GM12878 (cell line): ENCODE measurements around the gene PPAN. TPM values are rescaled to one million over a fixed set of nuclear protein-coding genes. Genes with fewer than 3 reads are reported as not detected.

Experiments used
- ATAC-seq: fragments of 200-7000 bp; cut with Tn5 transposase; 3 replicates; pipeline ENCODE4 v1.9.1; 2020; ENCODE audit warnings: mild to moderate bottlenecking, moderate library complexity
- BruUV-seq: library from RNA; stranded (reverse); fragments of 400-500 nt; replicated peaks from 2 replicates; lab custom pipeline; 2021; lab: Mats Ljungman, UMichigan
- CTCF ChIA-PET: fragments of 300-600 bp; sonication (Branson Sonifier 250); formaldehyde crosslinking; extraction: SDS; loops from one replicate; lab custom pipeline; 2021; ENCODE audit warnings: inconsistent platforms; lab: Yijun Ruan, JAX
- POLR2A ChIA-PET: fragments of 350-600 bp; formaldehyde crosslinking; extraction: SDS; loops from one replicate; lab custom pipeline; 2021; ENCODE audit warnings: inconsistent platforms; lab: Charles Lee
- RAD21 ChIA-PET: fragments of 300-600 bp; sonication (Branson Sonifier 250); formaldehyde crosslinking; loops from one replicate; lab custom pipeline; 2023; ENCODE audit warnings: antibody characterized with exemption; ENCODE audit not compliant: unreplicated experiment; lab: Charles Lee
- SMC1A ChIA-PET: fragments of 300-600 bp; sonication (Branson Sonifier 250); formaldehyde crosslinking; loops from one replicate; lab custom pipeline; 2023; ENCODE audit not compliant: unreplicated experiment, uncharacterized antibody; lab: Charles Lee
- DNase-seq: peaks from one replicate; pipeline ENCODE4 v3.0.0-alpha.2; 2011; ENCODE audit warnings: low read depth, low spot score
- FAIRE-seq: peaks from 3 replicates; lab custom pipeline; 2011; peaks lifted over from hg19 to GRCh38; lab: Jason Lieb, UNC
- H2AFZ ChIP-seq: 2 replicates; pipeline ENCODE4 v1.6.0; 2011; ENCODE audit warnings: low read depth, low read length, control low read depth; ENCODE audit not compliant: control insufficient read depth
- H3K27ac ChIP-seq: 2 replicates; pipeline ENCODE4 v1.5.1; 2011; ENCODE audit warnings: control low read depth; ENCODE audit not compliant: control insufficient read depth, insufficient read depth
- H3K27me3 ChIP-seq, 2 experiments: replicated peaks in 1 of 2; 2 replicates each; pipeline versions ENCODE4 v1.6.0 to v1.6.1; 2011; ENCODE audit warnings: low read length in 1 of 2; ENCODE audit not compliant: control insufficient read depth in 2 of 2, insufficient read depth in 2 of 2
- H3K36me3 ChIP-seq, 2 experiments: 2 replicates each; pipeline ENCODE4 v1.5.1; 2011; ENCODE audit warnings: low read length in 1 of 2; ENCODE audit not compliant: control insufficient read depth in 2 of 2, insufficient read depth in 2 of 2
- H3K4me1 ChIP-seq: 2 replicates; pipeline ENCODE4 v1.6.1; 2011; ENCODE audit warnings: mild to moderate bottlenecking, low read length, moderate library complexity, mixed read lengths; ENCODE audit not compliant: control insufficient read depth, insufficient read depth
- H3K4me2 ChIP-seq: 2 replicates; pipeline ENCODE4 v1.6.0; 2011; ENCODE audit warnings: control low read depth; ENCODE audit not compliant: control insufficient read depth, insufficient read depth
- H3K4me3 ChIP-seq: fragments of 200-600 bp; sonication (generic); 2 replicates; pipeline ENCODE4 v1.5.1; 2016
- H3K79me2 ChIP-seq: 2 replicates; pipeline ENCODE4 v1.6.0; 2011; ENCODE audit warnings: low read length; ENCODE audit not compliant: control insufficient read depth, insufficient read depth
- H3K9ac ChIP-seq: 2 replicates; pipeline ENCODE4 v1.8.0; 2011; ENCODE audit warnings: low read length, control low read depth, mixed read lengths; ENCODE audit not compliant: control insufficient read depth, insufficient read depth
- H3K9me3 ChIP-seq: replicated peaks from 3 replicates; pipeline ENCODE4 v1.5.1; 2011; ENCODE audit warnings: mild to moderate bottlenecking, low read length; ENCODE audit not compliant: control insufficient read depth, insufficient read depth
- H4K20me1 ChIP-seq: 2 replicates; pipeline ENCODE4 v1.6.0; 2011; ENCODE audit not compliant: control insufficient read depth, insufficient read depth
- CREB1 ChIP-seq: IDR thresholded peaks from 2 replicates; pipeline ENCODE4 v1.6.1; 2012; ENCODE audit warnings: low read depth, mild to moderate bottlenecking, inconsistent platforms
- ETV6 ChIP-seq, 2 experiments: fragments of 450-650 bp in 1 of 2; IDR thresholded peaks in 1 of 2; conservative IDR thresholded peaks in 1 of 2; 2 replicates each; pipeline ENCODE4 v1.6.1; 2014; ENCODE audit warnings: antibody characterized with exemption in 1 of 2, borderline replicate concordance in 1 of 2, low read depth in 1 of 2, mild to moderate bottlenecking in 1 of 2, moderate library complexity in 1 of 2
- MYB ChIP-seq: fragments of 150-350 bp; IDR thresholded peaks from 2 replicates; pipeline ENCODE4 v1.6.1; 2014; ENCODE audit warnings: mild to moderate bottlenecking, low read depth, low read length, borderline replicate concordance
- NR2F1 ChIP-seq: fragments of 450-650 bp; conservative IDR thresholded peaks from 2 replicates; pipeline ENCODE4 v1.6.1; 2017; ENCODE audit warnings: mild to moderate bottlenecking
- POU2F2 ChIP-seq: IDR thresholded peaks from 3 replicates; pipeline ENCODE4 v1.6.1; 2011; ENCODE audit warnings: low read depth, mild to moderate bottlenecking, low read length, borderline replicate concordance
- RELA ChIP-seq: fragments of 450-650 bp; IDR thresholded peaks from 2 replicates; pipeline ENCODE4 v1.8.0; 2014; ENCODE audit warnings: borderline replicate concordance; ENCODE audit not compliant: partially characterized antibody
- SMARCA5 ChIP-seq: fragments of 450-650 bp; IDR thresholded peaks from 2 replicates; pipeline ENCODE4 v1.6.1; 2017; ENCODE audit warnings: mild to moderate bottlenecking
- YBX1 ChIP-seq: fragments of 450-650 bp; IDR thresholded peaks from 2 replicates; pipeline ENCODE4 v1.6.1; 2016; ENCODE audit warnings: antibody characterized with exemption
- WGBS: methylation state at CpG from one replicate; pipeline ENCODE4 v1.1.6; 2016; ENCODE audit warnings: low lambda C conversion rate; ENCODE audit not compliant: insufficient replicate concordance, insufficient coverage; ENCODE audit errors: missing lambda C conversion rate; 5-methylcytosine and 5-hydroxymethylcytosine counted together
- in situ Hi-C: fragments of 300-500 bp; cut with MboI; formaldehyde crosslinking; loops from 9 replicates; pipeline ENCODE4 v1.14.3; 2018; ENCODE audit warnings: mixed read lengths
- intact Hi-C: fragments of 100-400 bp; cut with micrococcal nuclease; formaldehyde crosslinking; loops from one replicate; pipeline ENCODE4 v1.14.2; 2022; ENCODE audit not compliant: unreplicated experiment
- polyA plus RNA-seq, 11 experiments: library from polyadenylated mRNA; depleted of rRNA in 4 of 11; unstranded in 6 of 11; stranded (reverse) in 5 of 11; fragments of >200 nt; fragmentation: Nextera tagmentation in 4 of 11; fragmentation: Illumina TruSeq in 1 of 11; extraction: Ambion mirVana in 4 of 11; extraction: Trizol in 1 of 11; gene quantifications; 1 replicate in 1 of 11; 2 replicates in 10 of 11; pipeline versions ENCODE4 v1.2.1 to v1.2.3, GENCODE V29; 2011 to 2016; ENCODE audit warnings: inconsistent platforms in 2 of 11, missing spikeins in 2 of 11, low read depth in 1 of 11
- total RNA-seq, 4 experiments: library from RNA; depleted of rRNA in 3 of 4; stranded (reverse); fragments of >200 nt in 3 of 4; fragmentation: Illumina TruSeq in 1 of 4; extraction: Trizol in 1 of 4; gene quantifications; 2 replicates each; pipeline versions ENCODE4 v1.2.1 to v1.2.3, GENCODE V29; 2013 to 2021
- TF ChIP-seq, protein P1 (sequence below): fragments of 450-650 bp; IDR thresholded peaks from 2 replicates; pipeline ENCODE4 v1.6.1; 2017; ENCODE audit warnings: mild to moderate bottlenecking, moderate library complexity
- TF ChIP-seq, protein P2 (sequence below): IDR thresholded peaks from 2 replicates; pipeline ENCODE4 v1.6.1; 2012; ENCODE audit warnings: mild to moderate bottlenecking, low read depth, low read length
- TF ChIP-seq, protein P3 (sequence below): IDR thresholded peaks from 2 replicates; pipeline ENCODE4 v1.6.1; 2011; ENCODE audit warnings: borderline replicate concordance, low read depth, mild to moderate bottlenecking, moderate library complexity, low read length; ENCODE audit not compliant: insufficient read depth, poor library complexity, severe bottlenecking
- TF ChIP-seq, protein P4 (sequence below): IDR thresholded peaks from 2 replicates; pipeline ENCODE4 v1.6.1; 2012; ENCODE audit warnings: low read depth, low read length, improper control_type of control experiment

Gene PPAN
- total and polyA plus RNA-seq, 10 of the 15 experiments (the other 5 are each of a cell fraction or from before 2014, with no cell fraction given): 2.1 to 171 (median 108) TPM

DNA sequence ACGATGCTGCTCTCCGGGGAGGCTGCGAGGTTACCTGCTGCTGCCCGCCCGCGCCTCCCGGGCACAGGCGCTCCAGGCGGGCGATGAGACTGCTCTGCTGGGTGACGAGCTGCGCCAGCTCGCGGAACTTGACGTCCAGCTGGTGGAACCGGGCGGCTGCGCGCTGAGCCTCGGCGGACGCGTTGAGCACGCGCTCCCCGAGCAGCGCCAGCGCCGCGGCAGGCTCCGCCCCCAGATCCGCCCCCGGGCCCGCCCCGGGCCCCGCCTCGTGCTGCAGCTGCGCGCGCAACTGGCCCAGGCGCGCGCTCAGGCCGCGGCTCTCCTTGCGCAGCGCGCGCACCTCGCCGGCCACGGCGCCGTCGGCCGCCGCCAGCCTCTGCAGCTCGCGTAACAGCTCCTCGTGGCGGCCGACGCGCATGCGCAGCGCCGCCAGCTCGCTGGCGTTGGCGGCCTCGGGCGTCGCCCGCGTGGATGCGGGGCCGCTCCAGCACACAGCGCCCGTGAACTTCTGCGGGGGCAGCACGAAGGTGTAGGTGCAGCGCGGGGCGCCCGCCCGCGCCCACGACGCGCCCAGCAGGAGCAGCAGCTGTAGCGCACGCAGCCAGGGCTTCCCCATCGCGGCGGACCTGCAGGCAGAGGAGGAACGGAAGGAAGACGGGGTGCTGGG, 10.1 kb upstream of the PPAN start:
- Histone ChIP-seq H4K20me1 (no peaks in the 10 kb centered on the region), H3K27ac (peak overlapping the region; percentile 70), H3K79me2 (peaks cover 9% of the 10 kb centered on the region), H3K36me3 (peaks cover 9 to 15% of the 10 kb centered on the region in 2 experiments), H3K9ac (peak overlapping the region; percentile 65; the same call in 1 of the 2 replicates), H3K4me3 (peak overlapping the region; percentile 21; the same call in 1 of the 2 replicates), H3K27me3 (no peaks in the 10 kb centered on the region), H3K4me1 (peaks cover 35% of the 10 kb centered on the region), H2AFZ (peak overlapping the region; percentile 60), H3K4me2 (peak overlapping the region; percentile 63), H3K9me3 (no peaks in the 10 kb centered on the region; the same call in 2 of the 3 replicates)
- intact Hi-C loops: no loop called here
- BruUV-seq: no TSS peak
- FAIRE-seq: peak; percentile 79
- SMC1A ChIA-PET: interaction anchor here (0.9 to 11.1 kb wide), 4 partner anchors 8 to 69 kb away, joined by 3 to 150 read pairs (median 6); partner anchors contain the start of genes P2RY11 and PPAN
- peak; percentile 81 for ATAC-seq
- DNase-seq: no peak
- CTCF ChIA-PET: interaction anchor here (0.8 to 9.5 kb wide), 7 partner anchors 9 to 132 kb away, joined by 3 to 171 read pairs (median 6); partner anchors contain the start of genes EIF3G, P2RY11 and PPAN
- WGBS: 3% methylated on average over 57 of the region's 97 CpGs
- POLR2A ChIA-PET: interaction anchor here (0.5 to 1.9 kb wide), 13 partner anchors 9 to 228 kb away, joined by 3 to 18 read pairs (median 6); partner anchors contain the start of genes MRPL4, P2RY11 and PPAN
- RAD21 ChIA-PET: interaction anchor here (0.8 to 9.6 kb wide), 6 partner anchors 8 to 165 kb away, joined by 3 to 166 read pairs (median 4); partner anchors contain the start of genes P2RY11 and PPAN
- in situ Hi-C loops: no loop called here
- TF ChIP-seq RELA: peak; percentile 61
- TF ChIP-seq, protein P1, sequence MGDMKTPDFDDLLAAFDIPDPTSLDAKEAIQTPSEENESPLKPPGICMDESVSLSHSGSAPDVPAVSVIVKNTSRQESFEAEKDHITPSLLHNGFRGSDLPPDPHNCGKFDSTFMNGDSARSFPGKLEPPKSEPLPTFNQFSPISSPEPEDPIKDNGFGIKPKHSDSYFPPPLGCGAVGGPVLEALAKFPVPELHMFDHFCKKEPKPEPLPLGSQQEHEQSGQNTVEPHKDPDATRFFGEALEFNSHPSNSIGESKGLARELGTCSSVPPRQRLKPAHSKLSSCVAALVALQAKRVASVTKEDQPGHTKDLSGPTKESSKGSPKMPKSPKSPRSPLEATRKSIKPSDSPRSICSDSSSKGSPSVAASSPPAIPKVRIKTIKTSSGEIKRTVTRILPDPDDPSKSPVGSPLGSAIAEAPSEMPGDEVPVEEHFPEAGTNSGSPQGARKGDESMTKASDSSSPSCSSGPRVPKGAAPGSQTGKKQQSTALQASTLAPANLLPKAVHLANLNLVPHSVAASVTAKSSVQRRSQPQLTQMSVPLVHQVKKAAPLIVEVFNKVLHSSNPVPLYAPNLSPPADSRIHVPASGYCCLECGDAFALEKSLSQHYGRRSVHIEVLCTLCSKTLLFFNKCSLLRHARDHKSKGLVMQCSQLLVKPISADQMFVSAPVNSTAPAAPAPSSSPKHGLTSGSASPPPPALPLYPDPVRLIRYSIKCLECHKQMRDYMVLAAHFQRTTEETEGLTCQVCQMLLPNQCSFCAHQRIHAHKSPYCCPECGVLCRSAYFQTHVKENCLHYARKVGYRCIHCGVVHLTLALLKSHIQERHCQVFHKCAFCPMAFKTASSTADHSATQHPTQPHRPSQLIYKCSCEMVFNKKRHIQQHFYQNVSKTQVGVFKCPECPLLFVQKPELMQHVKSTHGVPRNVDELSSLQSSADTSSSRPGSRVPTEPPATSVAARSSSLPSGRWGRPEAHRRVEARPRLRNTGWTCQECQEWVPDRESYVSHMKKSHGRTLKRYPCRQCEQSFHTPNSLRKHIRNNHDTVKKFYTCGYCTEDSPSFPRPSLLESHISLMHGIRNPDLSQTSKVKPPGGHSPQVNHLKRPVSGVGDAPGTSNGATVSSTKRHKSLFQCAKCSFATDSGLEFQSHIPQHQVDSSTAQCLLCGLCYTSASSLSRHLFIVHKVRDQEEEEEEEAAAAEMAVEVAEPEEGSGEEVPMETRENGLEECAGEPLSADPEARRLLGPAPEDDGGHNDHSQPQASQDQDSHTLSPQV: peak; percentile 76; the same call in 1 of the 2 replicates
- TF ChIP-seq SMARCA5: no peak
- no peak for TF ChIP-seq YBX1
- TF ChIP-seq CREB1: 0 out of 2 replicates have a peak, but pooled peaks have one; percentile 6
- no peak for TF ChIP-seq MYB
- TF ChIP-seq ETV6 (conservative IDR thresholded peaks at IDR 0.05 in 1 of 2, IDR thresholded peaks at IDR 0.05 in 1 of 2; ENCODE audit: borderline replicate concordance in 1 of 2, low read depth in 1 of 2): no peak
- TF ChIP-seq, protein P2, sequence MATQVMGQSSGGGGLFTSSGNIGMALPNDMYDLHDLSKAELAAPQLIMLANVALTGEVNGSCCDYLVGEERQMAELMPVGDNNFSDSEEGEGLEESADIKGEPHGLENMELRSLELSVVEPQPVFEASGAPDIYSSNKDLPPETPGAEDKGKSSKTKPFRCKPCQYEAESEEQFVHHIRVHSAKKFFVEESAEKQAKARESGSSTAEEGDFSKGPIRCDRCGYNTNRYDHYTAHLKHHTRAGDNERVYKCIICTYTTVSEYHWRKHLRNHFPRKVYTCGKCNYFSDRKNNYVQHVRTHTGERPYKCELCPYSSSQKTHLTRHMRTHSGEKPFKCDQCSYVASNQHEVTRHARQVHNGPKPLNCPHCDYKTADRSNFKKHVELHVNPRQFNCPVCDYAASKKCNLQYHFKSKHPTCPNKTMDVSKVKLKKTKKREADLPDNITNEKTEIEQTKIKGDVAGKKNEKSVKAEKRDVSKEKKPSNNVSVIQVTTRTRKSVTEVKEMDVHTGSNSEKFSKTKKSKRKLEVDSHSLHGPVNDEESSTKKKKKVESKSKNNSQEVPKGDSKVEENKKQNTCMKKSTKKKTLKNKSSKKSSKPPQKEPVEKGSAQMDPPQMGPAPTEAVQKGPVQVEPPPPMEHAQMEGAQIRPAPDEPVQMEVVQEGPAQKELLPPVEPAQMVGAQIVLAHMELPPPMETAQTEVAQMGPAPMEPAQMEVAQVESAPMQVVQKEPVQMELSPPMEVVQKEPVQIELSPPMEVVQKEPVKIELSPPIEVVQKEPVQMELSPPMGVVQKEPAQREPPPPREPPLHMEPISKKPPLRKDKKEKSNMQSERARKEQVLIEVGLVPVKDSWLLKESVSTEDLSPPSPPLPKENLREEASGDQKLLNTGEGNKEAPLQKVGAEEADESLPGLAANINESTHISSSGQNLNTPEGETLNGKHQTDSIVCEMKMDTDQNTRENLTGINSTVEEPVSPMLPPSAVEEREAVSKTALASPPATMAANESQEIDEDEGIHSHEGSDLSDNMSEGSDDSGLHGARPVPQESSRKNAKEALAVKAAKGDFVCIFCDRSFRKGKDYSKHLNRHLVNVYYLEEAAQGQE: no peak
- 0 out of 2 replicates have a peak, but pooled peaks have one; percentile 18 for TF ChIP-seq NR2F1
- TF ChIP-seq, protein P3, sequence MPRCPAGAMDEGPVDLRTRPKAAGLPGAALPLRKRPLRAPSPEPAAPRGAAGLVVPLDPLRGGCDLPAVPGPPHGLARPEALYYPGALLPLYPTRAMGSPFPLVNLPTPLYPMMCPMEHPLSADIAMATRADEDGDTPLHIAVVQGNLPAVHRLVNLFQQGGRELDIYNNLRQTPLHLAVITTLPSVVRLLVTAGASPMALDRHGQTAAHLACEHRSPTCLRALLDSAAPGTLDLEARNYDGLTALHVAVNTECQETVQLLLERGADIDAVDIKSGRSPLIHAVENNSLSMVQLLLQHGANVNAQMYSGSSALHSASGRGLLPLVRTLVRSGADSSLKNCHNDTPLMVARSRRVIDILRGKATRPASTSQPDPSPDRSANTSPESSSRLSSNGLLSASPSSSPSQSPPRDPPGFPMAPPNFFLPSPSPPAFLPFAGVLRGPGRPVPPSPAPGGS: peak; percentile 19
- TF ChIP-seq, protein P4, sequence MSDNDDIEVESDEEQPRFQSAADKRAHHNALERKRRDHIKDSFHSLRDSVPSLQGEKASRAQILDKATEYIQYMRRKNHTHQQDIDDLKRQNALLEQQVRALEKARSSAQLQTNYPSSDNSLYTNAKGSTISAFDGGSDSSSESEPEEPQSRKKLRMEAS: peak; percentile 45; the same call in 1 of the 2 replicates
- TF ChIP-seq POU2F2: peak; percentile 42; the same call in 1 of the 3 replicates
